GM18951 (cell line): ENCODE results near the gene ARHGEF16.

Experiments
- POLR2A ChIP-seq: IDR thresholded peaks from 4 replicates; pipeline ENCODE4 v1.6.1; 2011; ENCODE audit warnings: mild to moderate bottlenecking; ENCODE audit not compliant: insufficient read length, insufficient read depth; ENCODE audit errors: extremely low read depth
- in situ Hi-C: fragments of 300-500 bp; cut with MboI; formaldehyde crosslinking; loops from one replicate; pipeline ENCODE4 v1.12.0; 2022; ENCODE audit warnings: low sequenced_read_pairs, mixed read lengths, inconsistent platforms; ENCODE audit not compliant: unreplicated experiment

Gene ARHGEF16

DNA sequence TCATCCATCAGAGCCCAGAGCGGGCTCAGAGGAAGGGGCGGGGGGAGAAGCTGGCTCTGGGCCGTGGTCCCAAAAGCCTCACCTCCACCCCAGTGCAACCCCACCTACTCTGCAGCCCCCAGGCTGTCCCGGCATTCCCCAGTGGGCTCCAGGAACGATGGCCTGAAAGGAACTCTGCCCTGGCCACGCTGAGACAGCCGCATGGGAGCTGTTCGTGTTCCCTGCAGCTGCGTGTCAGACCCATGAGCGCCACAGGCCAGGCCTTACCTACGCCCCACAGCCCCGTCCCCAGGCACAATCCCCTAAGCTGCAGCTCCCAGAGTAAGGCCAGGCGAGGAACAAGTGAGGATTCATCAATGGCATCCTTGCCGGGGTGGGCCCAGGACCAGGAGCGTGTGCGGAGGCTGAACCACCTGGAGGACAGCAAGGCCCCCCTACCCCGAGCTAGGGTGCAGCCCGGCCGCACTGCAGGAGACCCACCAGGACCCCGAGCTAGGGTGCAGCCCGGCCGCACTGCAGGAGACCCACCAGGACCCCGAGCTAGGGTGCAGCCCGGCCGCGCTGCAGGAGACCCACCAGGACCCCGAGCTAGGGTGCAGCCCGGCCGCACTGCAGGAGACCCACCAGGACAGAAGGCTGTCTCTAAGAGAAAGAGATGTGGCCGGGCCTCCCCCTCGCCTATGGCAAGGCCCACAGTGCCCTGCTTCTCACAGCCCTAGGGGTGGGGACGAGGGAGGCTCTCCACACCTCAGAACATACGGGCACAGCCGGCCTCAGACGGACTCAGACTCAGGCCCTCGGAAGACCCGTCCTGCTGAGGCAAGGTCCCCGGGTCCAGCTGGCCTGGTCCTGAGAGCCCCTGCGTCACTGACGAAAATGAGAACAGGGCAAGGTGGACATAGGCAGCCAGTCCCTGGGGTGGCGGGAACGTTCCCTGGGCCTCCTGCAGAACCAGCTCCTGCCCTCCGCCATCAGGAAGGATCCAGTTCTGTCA, 26.5 kb upstream of the ARHGEF16 start:
- TF ChIP-seq POLR2A = no peak
- in situ Hi-C loops = loop anchor here (25.0 kb wide), 1 partner anchor 1016 kb away; the partner anchor contains the start of gene PEX10

DNA sequence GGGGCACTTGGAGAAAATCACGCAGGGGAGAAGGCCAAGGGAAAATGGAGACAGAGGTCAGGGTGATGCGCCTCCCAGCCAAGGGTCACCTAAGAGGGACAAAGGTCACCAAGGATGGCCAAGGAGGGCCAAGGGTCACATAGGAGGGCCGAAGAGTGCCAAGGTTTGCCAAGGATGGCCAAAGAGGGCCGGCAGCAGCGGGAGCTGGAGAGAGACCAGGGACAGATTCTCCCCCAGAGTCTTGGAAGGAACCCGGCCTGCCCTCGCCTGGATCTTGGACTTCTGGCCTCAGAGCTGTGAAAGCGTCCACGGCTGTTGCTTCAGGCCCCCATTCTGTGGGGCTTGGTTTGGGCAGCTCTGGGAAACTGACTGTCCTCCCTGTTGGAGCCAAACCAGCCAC, 25.6 kb upstream of the ARHGEF16 start:
- TF ChIP-seq POLR2A = no peak
- in situ Hi-C loops = loop anchor here (25.0 kb wide), 1 partner anchor 1017 kb away; the partner anchor contains the start of gene PEX10

DNA sequence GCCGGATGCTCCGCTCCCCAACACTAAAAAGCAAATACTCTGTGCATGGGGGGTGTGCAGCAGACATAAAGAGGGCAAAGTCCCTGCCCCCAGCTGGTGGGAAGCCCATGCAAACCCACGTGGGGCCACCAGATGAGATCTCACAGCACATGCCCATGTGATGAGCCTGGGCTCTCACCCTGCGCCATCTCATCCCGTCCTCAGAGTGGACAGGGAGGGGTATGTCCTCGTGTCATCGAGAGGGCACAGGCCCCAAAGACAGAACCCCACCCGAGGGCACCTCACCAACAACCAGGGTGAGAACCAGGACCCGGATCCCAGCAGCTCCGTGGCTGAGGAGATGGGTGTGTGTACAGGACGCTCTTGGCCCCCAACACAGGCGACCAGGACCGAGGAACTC, 25.1 kb upstream of the ARHGEF16 start:
- in situ Hi-C loops = loop anchor here (25.0 kb wide), 1 partner anchor 1017 kb away; the partner anchor contains the start of gene PEX10
- no peak for TF ChIP-seq POLR2A

DNA sequence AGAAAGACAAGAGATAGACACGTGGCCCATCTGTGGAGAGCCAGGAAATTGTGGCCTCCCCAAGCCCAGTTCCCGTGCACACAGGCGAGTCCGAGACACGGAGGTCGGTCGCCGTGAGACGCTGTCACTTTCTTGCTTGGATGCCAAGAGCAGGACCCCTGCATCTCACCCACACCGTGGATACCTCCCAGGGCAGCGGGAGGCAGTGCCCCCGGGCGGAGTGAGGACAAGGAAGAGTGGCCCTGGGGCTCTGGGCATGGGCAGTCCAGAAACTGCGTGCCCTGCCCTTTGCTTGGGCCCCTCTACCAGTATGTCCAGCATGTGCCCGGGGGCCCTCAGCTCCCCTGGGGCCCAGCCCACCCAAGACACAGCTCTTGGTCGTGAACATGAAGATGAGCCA, 24.7 kb upstream of the ARHGEF16 start:
- TF ChIP-seq POLR2A = no peak
- in situ Hi-C loops = loop anchor here (25.0 kb wide), 1 partner anchor 1017 kb away; the partner anchor contains the start of gene PEX10

DNA sequence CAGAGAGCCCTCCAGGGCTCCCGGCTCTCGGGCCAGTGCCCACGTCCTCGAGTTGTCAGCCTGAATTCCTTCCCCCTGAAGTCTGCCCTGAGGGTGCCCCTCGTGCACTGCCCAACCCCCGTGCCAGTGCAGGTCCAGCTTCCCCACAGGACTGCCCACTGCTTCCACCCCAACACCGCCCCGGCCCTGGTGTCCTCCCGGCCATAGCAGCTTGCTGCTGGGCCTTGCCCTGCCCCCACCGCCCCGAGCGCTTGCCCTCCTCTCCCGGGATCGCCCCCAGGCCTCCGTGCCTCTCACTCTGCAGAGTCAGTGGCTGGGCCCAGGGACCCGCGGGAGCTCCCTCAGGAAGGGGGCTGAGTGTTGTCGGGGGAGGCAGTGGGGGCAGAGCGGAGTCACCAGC, 24.1 kb upstream of the ARHGEF16 start:
- in situ Hi-C loops = loop anchor here (25.0 kb wide), 1 partner anchor 1018 kb away; the partner anchor contains the start of gene PEX10
- TF ChIP-seq POLR2A = no peak

DNA sequence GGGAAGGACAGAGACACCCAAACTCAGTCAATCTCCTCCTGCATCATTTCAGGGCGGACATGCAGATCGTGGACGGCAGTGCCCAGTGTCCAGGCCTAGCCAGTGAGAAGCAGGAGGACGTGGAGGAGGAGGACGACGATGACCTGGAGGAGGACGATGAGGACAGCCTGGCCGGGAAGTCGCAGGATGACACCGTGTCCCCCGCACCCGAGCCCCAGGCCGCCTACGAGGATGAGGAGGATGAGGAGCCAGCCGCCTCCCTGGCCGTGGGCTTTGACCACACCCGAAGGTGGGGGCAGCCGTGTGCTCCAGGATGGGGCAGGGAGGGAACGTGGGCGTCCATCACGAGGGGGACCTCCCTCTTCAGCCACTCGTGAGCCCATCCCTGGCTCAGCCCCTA, 23.6 kb upstream of the ARHGEF16 start:
- no peak for TF ChIP-seq POLR2A
- in situ Hi-C loops = loop anchor here (25.0 kb wide), 1 partner anchor 1019 kb away; the partner anchor contains the start of gene PEX10

DNA sequence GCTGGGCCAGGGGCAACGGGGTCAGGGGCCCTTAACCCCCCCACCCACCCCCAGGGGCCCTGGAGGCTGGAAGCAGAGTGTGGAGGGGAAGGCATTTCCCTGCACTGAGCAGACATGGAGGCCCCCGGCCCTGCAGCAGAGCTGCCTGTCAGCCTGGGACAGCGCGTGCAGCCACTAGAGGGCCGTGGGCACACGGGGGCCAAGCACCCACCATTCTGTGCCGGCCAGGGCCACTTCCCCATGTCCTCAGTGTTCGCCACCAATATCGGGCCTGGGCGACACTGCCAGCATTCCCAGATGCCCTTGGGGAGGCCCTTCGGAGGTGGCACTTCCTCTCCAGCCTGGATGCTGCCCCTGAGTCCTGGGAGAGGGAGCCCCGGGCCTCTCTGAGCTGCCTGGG, 23.2 kb upstream of the ARHGEF16 start:
- in situ Hi-C loops = loop anchor here (25.0 kb wide), 1 partner anchor 1019 kb away; the partner anchor contains the start of gene PEX10
- no peak for TF ChIP-seq POLR2A

DNA sequence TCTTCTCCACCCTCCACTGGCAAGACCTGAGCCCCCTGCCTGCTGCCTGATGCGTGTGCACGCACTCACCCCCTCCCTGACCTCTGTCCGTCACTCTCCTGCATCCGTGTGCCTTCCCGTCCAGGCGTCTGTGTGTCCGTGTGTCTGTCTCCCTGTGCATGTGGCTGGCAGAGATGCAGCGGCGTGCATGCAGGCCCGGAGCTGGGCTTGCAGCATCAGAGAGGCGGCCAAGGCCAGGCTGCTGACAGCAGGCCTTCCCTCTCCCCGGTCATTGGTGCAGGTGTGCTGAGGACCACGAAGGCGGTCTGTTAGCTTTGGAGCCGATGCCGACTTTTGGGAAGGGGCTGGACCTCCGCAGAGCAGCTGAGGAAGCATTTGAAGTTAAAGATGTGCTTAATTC, 22.8 kb upstream of the ARHGEF16 start:
- no peak for TF ChIP-seq POLR2A

DNA sequence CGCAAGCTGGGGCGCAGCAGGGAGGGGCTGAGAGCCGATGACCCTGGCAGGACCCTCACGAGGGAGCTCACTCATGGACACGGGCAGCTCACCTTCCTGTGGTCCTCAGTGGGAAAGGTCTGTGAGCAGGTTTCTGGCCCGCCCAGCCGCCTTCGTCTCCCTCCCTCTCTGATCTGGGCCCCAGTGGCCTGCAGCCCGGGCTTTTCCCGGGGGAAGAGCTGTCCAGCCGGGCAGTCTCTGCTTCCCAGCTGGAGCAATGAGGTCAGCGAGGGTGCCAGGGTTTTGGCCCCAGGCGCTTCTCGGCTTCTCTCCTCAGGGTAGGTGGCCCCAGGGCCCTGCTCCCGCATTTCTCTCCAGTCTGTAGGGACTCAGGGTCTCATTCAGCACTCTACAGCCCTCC, 22.2 kb upstream of the ARHGEF16 start:
- in situ Hi-C loops = loop anchor here (25.0 kb wide), 1 partner anchor 1020 kb away; the partner anchor contains the start of gene PEX10
- no peak for TF ChIP-seq POLR2A

More for the DNA sequence above, 22.8 kb upstream of the ARHGEF16 start:
- in situ Hi-C loops = loop anchor here (25.0 kb wide), 1 partner anchor 1019 kb away; the partner anchor contains the start of gene PEX10

DNA sequence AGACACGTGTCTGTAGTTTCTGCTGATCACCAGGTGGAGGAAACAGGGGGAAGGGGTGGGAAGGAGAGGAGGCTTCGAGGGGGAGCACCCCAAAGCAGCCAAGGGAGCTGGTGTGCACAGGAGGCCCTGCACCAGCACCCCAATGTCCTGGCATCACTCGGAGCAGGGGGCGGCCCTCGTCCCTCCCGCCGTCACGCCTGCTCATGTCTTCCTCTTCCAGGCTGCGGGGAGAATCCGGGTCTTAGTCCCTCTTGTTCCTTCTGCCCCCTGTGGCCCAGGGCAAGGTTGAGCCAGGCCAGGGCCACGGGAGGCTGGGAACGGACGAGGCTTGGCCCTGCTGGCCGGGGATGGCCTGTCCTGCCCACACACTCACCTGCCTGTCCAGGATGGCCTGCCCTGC, 21.4 kb upstream of the ARHGEF16 start:
- no peak for TF ChIP-seq POLR2A
- in situ Hi-C loops = loop anchor here (25.0 kb wide), 1 partner anchor 1021 kb away; the partner anchor contains the start of gene PEX10

DNA sequence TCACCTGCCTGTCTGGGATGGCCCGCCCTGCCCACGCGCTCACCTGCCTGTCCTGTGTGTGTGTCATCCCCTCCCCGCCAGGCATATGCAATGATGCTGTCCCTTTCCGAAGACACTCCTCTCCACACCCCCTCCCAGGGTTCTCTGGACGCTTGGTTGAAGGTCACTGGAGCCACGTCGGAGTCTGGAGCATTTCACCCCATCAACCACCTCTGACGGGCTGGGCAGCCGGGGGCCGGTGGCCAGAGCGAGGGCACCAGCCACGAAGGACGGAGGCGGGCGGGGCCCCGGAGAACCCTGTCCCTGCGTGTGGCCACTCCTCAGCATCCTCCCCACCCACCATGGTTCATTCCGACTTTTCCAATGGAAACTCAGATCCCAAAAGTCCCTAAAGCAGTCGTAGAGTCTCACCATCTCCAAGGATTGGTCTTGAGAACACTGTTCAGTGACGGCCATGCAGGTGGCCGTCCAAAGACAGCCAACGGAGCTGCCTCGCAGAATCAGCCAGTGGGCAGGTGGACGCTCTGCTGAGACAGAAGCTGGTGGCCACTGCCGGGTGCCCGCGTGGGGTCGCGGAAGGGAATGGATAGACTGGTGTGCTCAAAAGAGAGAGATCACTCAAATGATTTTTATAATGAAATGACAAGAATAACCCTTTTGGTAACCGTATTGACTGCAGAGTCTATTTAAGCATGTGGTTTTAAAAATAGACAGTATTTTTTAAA, 20.7 kb upstream of the ARHGEF16 start:
- in situ Hi-C loops = loop anchor here (25.0 kb wide), 1 partner anchor 1021 kb away; the partner anchor contains the start of gene PEX10
- no peak for TF ChIP-seq POLR2A

DNA sequence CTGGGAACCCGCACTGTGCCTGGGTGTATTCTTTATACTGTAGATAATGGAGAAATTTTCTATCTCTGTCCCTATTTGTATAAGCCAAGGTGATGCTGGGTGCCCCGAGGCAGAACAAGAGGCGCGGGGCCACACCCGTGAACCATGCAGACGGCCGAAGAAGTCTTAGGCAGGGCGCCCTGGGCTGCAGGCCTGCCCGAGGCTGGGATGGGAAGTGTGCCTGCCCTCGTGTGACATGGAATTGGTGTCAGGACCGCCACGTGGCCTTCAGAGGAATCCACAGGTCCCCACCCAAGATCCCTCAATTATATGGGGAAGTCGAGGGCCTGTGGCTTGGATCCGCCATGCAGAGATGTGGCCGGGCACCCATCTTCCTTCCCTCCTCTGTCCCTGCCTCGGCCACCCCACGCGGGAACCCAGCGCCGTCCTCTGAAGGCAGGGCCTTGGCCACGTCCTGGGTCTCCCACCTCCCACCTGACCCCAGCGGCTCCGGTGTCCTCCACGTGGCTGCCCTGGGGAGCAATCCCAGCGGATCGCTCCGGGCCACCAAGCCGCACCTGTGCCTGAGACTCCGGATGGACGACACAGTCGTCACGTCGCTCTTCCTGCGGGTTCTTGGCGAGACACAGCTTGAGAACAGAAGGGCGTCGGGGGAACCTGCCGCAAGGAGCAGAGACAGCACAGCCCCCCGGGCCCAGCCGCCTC, 19.9 kb upstream of the ARHGEF16 start:
- in situ Hi-C loops = loop anchor here (25.0 kb wide), 1 partner anchor 1022 kb away; the partner anchor contains the start of gene PEX10
- no peak for TF ChIP-seq POLR2A
